Measurements from ENCODE around the gene CD22. TPM values are rescaled to one million over a fixed set of nuclear protein-coding genes. Genes with fewer than 3 reads are reported as not detected.
A peak's percentile ranks its signal among the peaks of the same experiment; 100 is the strongest.

The CD22 gene
- total and polyA plus RNA-seq, 2 of the 13 experiments (the other 11 are each of a cell fraction or from before 2014, with no cell fraction given), result 0.71 to 1.7 TPM

DNA sequence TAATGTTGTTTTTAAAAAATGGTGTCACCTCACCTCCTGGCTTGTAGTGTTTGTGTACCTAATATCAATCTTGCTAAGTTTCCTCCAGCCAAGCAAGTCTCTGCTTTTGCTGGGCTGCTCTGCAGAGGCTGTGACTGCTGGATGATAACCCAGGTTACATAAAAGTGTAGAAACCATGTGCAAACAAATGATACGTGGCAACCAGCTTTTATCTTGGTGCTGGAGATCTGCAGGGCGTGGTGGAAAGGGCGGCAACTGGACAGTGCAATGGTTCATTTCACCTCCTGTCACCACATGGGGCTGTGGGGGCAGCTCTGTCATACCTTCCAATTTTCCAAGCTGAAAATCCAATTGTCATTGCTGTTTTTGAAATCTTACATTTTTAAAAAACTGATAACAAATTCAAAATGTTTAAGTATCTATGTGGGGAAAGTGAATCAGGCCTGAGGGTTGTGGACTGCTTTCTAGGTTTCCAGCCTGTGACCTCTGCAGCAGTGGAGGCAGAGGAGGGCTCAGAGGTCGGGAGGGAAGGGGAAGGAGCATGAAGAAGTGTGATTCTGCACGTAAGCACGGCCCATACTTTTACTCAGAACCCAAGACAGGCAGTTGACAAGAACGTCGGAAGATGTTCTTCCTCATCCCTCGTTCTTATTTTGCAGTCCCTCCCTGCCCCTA lies 51.6 kb downstream of the CD22 start (continued):
- TF ChIP-seq SOX6 (IDR thresholded peaks at IDR 0.05) (no peak), SOX6 (CRISPR knock-in tag; IDR thresholded peaks at IDR 0.05) (peak; percentile 75), ZNF644 (CRISPR knock-in tag; IDR thresholded peaks at IDR 0.05; ENCODE audit: low read depth) (peak; percentile 49; the same call in 1 of the 2 replicates), ZNF598 (CRISPR knock-in tag; IDR thresholded peaks at IDR 0.05; ENCODE audit: borderline replicate concordance) (no peak), KLF15 (CRISPR knock-in tag; IDR thresholded peaks at IDR 0.05; ENCODE audit: borderline replicate concordance) (no peak), MED1 (CRISPR knock-in tag; IDR thresholded peaks at IDR 0.05) (peak; percentile 88)
- TF ChIP-seq, protein P1, sequence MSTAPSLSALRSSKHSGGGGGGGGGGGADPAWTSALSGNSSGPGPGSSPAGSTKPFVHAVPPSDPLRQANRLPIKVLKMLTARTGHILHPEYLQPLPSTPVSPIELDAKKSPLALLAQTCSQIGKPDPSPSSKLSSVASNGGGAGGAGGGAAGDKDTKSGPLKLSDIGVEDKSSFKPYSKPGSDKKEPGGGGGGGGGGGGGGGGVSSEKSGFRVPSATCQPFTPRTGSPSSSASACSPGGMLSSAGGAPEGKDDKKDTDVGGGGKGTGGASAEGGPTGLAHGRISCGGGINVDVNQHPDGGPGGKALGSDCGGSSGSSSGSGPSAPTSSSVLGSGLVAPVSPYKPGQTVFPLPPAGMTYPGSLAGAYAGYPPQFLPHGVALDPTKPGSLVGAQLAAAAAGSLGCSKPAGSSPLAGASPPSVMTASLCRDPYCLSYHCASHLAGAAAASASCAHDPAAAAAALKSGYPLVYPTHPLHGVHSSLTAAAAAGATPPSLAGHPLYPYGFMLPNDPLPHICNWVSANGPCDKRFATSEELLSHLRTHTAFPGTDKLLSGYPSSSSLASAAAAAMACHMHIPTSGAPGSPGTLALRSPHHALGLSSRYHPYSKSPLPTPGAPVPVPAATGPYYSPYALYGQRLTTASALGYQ (CRISPR knock-in tag; IDR thresholded peaks at IDR 0.05), result 0 out of 2 replicates have a peak, but pooled peaks have one; percentile 66
- TF ChIP-seq, protein P2, sequence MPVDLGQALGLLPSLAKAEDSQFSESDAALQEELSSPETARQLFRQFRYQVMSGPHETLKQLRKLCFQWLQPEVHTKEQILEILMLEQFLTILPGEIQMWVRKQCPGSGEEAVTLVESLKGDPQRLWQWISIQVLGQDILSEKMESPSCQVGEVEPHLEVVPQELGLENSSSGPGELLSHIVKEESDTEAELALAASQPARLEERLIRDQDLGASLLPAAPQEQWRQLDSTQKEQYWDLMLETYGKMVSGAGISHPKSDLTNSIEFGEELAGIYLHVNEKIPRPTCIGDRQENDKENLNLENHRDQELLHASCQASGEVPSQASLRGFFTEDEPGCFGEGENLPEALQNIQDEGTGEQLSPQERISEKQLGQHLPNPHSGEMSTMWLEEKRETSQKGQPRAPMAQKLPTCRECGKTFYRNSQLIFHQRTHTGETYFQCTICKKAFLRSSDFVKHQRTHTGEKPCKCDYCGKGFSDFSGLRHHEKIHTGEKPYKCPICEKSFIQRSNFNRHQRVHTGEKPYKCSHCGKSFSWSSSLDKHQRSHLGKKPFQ (CRISPR knock-in tag; IDR thresholded peaks at IDR 0.05; ENCODE audit: insufficient replicate concordance), result peak; percentile 84
- TF ChIP-seq, protein P3, sequence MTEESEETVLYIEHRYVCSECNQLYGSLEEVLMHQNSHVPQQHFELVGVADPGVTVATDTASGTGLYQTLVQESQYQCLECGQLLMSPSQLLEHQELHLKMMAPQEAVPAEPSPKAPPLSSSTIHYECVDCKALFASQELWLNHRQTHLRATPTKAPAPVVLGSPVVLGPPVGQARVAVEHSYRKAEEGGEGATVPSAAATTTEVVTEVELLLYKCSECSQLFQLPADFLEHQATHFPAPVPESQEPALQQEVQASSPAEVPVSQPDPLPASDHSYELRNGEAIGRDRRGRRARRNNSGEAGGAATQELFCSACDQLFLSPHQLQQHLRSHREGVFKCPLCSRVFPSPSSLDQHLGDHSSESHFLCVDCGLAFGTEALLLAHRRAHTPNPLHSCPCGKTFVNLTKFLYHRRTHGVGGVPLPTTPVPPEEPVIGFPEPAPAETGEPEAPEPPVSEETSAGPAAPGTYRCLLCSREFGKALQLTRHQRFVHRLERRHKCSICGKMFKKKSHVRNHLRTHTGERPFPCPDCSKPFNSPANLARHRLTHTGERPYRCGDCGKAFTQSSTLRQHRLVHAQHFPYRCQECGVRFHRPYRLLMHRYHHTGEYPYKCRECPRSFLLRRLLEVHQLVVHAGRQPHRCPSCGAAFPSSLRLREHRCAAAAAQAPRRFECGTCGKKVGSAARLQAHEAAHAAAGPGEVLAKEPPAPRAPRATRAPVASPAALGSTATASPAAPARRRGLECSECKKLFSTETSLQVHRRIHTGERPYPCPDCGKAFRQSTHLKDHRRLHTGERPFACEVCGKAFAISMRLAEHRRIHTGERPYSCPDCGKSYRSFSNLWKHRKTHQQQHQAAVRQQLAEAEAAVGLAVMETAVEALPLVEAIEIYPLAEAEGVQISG (CRISPR knock-in tag; IDR thresholded peaks at IDR 0.05), result peak; percentile 40; the same call in 1 of the 2 replicates
- TF ChIP-seq, protein P4, sequence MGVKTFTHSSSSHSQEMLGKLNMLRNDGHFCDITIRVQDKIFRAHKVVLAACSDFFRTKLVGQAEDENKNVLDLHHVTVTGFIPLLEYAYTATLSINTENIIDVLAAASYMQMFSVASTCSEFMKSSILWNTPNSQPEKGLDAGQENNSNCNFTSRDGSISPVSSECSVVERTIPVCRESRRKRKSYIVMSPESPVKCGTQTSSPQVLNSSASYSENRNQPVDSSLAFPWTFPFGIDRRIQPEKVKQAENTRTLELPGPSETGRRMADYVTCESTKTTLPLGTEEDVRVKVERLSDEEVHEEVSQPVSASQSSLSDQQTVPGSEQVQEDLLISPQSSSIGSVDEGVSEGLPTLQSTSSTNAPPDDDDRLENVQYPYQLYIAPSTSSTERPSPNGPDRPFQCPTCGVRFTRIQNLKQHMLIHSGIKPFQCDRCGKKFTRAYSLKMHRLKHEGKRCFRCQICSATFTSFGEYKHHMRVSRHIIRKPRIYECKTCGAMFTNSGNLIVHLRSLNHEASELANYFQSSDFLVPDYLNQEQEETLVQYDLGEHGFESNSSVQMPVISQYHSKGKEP (CRISPR knock-in tag; IDR thresholded peaks at IDR 0.05), result no peak
- TF ChIP-seq, protein P5, sequence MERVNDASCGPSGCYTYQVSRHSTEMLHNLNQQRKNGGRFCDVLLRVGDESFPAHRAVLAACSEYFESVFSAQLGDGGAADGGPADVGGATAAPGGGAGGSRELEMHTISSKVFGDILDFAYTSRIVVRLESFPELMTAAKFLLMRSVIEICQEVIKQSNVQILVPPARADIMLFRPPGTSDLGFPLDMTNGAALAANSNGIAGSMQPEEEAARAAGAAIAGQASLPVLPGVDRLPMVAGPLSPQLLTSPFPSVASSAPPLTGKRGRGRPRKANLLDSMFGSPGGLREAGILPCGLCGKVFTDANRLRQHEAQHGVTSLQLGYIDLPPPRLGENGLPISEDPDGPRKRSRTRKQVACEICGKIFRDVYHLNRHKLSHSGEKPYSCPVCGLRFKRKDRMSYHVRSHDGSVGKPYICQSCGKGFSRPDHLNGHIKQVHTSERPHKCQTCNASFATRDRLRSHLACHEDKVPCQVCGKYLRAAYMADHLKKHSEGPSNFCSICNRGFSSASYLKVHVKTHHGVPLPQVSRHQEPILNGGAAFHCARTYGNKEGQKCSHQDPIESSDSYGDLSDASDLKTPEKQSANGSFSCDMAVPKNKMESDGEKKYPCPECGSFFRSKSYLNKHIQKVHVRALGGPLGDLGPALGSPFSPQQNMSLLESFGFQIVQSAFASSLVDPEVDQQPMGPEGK (CRISPR knock-in tag; IDR thresholded peaks at IDR 0.05), result peak; percentile 72

Data from HepG2 (cell line).